Measurements from ENCODE around the gene ATG16L1.

- TF ChIP-seq CTCF (IDR thresholded peaks at IDR 0.05; ENCODE audit: low read length) (no peak), EZH2phosphoT487 (IDR thresholded peaks at IDR 0.05; ENCODE audit: low read length) (no peak)
Measured at GRCh38 chr2:233270366-233270765, 18.9 kb downstream of the ATG16L1 start.

All from MM.1S (cell line).